Neuronal stem cell (in vitro differentiated cells): ENCODE data around the gene ATP11C.
"Not testable (repeated sequence)": the region's sequence is repeated elsewhere in the genome, so short reads cannot be mapped to it uniquely, and the experiment has no call there.

Experiments
- DNase-seq: peaks from one replicate; pipeline ENCODE4 v3.0.0-alpha.2; 2013; ENCODE audit warnings: low spot score
- H2AFZ ChIP-seq: one replicate; pipeline ENCODE4 v1.6.1; 2013; ENCODE audit warnings: mild to moderate bottlenecking, low read length, inconsistent platforms
- H2AK5ac ChIP-seq: 2 replicates; pipeline ENCODE4 v1.6.1; 2013; ENCODE audit warnings: low read depth, mild to moderate bottlenecking, inconsistent platforms, low read length, moderate library complexity, mixed read lengths
- H2BK120ac ChIP-seq: 2 replicates; pipeline ENCODE4 v1.6.1; 2013; ENCODE audit warnings: low read depth, mild to moderate bottlenecking, inconsistent platforms, low read length, moderate library complexity, mixed read lengths
- H2BK12ac ChIP-seq: one replicate; pipeline ENCODE4 v1.6.1; 2013; ENCODE audit warnings: low read length, inconsistent platforms
- H2BK15ac ChIP-seq: 2 replicates; pipeline ENCODE4 v1.6.1; 2013; ENCODE audit warnings: mild to moderate bottlenecking, low read length, inconsistent platforms, mixed read lengths
- H2BK5ac ChIP-seq: one replicate; pipeline ENCODE4 v1.6.1; 2013; ENCODE audit warnings: inconsistent platforms, mild to moderate bottlenecking, low read length, moderate library complexity
- H3K14ac ChIP-seq: one replicate; pipeline ENCODE4 v1.6.1; 2013; ENCODE audit warnings: low read length, inconsistent platforms
- H3K18ac ChIP-seq: 2 replicates; pipeline ENCODE4 v1.6.1; 2013; ENCODE audit warnings: low read length, inconsistent platforms
- H3K23ac ChIP-seq: 2 replicates; pipeline ENCODE4 v1.6.1; 2013; ENCODE audit warnings: low read depth, mild to moderate bottlenecking, mixed read lengths, low read length, inconsistent platforms; ENCODE audit not compliant: poor library complexity
- H3K27ac ChIP-seq: replicated peaks from 3 replicates; pipeline ENCODE4 v1.5.1; 2013; ENCODE audit warnings: low read length, inconsistent platforms
- H3K27me3 ChIP-seq, 3 experiments: 2 replicates each; pipeline ENCODE4 v1.6.1; 2013; ENCODE audit warnings: low read length in 3 of 3, mild to moderate bottlenecking in 2 of 3, inconsistent platforms in 1 of 3, low read depth in 1 of 3, mixed read lengths in 1 of 3, moderate library complexity in 1 of 3; ENCODE audit not compliant: control insufficient read depth in 3 of 3, insufficient read depth in 3 of 3
- H3K36me3 ChIP-seq, 2 donors: replicated peaks in 1 of 2; 2 replicates each; pipeline ENCODE4 v1.6.1; 2013; ENCODE audit warnings: low read length in 2 of 2; ENCODE audit not compliant: control insufficient read depth in 2 of 2, insufficient read depth in 2 of 2
- H3K4ac ChIP-seq: 2 replicates; pipeline ENCODE4 v1.6.1; 2013; ENCODE audit warnings: inconsistent platforms, mild to moderate bottlenecking, low read length, moderate library complexity
- H3K4me1 ChIP-seq, 2 donors: 1 replicate in 1 of 2; 2 replicates in 1 of 2; pipeline ENCODE4 v1.6.1; 2013; ENCODE audit warnings: low read length in 2 of 2, low read depth in 1 of 2; ENCODE audit not compliant: control insufficient read depth in 2 of 2, insufficient read depth in 1 of 2
- H3K4me2 ChIP-seq: one replicate; pipeline ENCODE4 v1.6.1; 2013; ENCODE audit warnings: mild to moderate bottlenecking, low read length, inconsistent platforms; ENCODE audit not compliant: insufficient read depth, poor library complexity, severe bottlenecking
- H3K4me3 ChIP-seq, 2 donors: 2 replicates each; pipeline ENCODE4 v1.5.1; 2013; ENCODE audit warnings: low read length in 2 of 2, mild to moderate bottlenecking in 2 of 2, inconsistent platforms in 1 of 2, moderate library complexity in 1 of 2
- H3K79me1 ChIP-seq: one replicate; pipeline ENCODE4 v1.6.1; 2013; ENCODE audit warnings: low read depth, mild to moderate bottlenecking, inconsistent platforms, low read length, moderate library complexity
- H3K9ac ChIP-seq: one replicate; pipeline ENCODE4 v1.6.1; 2013; ENCODE audit warnings: mild to moderate bottlenecking, low read depth, low read length, inconsistent platforms; ENCODE audit not compliant: poor library complexity
- H3K9me3 ChIP-seq, 2 donors: replicated peaks in 1 of 2; 2 replicates each; pipeline versions ENCODE3 to v1.6.1; 2013; ENCODE audit warnings: low read length in 2 of 2, mild to moderate bottlenecking in 2 of 2, inconsistent platforms in 1 of 2, low read depth in 1 of 2, mixed read lengths in 1 of 2, moderate library complexity in 1 of 2; ENCODE audit not compliant: control insufficient read depth in 2 of 2, insufficient read depth in 1 of 2
- H4K8ac ChIP-seq: one replicate; pipeline ENCODE4 v1.6.1; 2013; ENCODE audit warnings: low read depth, mild to moderate bottlenecking, inconsistent platforms, low read length, moderate library complexity
- H4K91ac ChIP-seq: one replicate; pipeline ENCODE4 v1.6.1; 2013; ENCODE audit warnings: low read length, low read depth, mild to moderate bottlenecking, inconsistent platforms; ENCODE audit not compliant: poor library complexity
- WGBS, 2 donors: extraction: QIAGEN DNeasy Blood & Tissue Kit; methylation state at CpG; one replicate each; pipeline ENCODE4 v1.1.7; 2013; ENCODE audit warnings: missing lambda C conversion rate in 2 of 2, mixed read lengths in 1 of 2; ENCODE audit not compliant: insufficient read length in 2 of 2, insufficient replicate concordance in 1 of 2; ENCODE audit errors: extremely low coverage in 2 of 2; 5-methylcytosine and 5-hydroxymethylcytosine counted together

The ATP11C gene

DNA sequence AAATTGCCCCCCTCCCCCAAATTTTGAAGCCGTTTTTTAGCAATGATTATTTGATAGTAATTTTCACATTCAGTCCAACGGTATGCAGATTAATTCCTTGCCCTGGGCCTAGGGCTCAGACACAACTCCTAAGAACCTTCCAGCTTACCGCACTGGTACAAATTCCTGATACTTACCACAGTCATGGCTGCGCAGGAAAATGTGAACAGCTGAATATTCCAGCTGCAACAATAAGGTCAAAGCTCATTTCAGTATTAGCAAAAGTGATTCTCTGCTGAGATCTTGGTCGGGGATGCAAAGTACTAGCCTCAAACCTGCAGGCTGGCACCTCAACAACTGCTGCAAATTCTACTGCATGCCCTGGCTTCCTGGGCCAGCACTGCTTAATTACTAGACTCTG, 3.0 kb downstream of the ATP11C start:
- H3K4ac ChIP-seq: no peak overlapping the region
- no peak overlapping the region for H2BK120ac ChIP-seq
- no peak overlapping the region for H2AK5ac ChIP-seq
- H2BK15ac ChIP-seq: no peak overlapping the region
- no peak for DNase-seq
- H3K36me3 ChIP-seq: no peaks in the 10 kb centered on the region
- H4K91ac ChIP-seq: no peak overlapping the region
- H3K23ac ChIP-seq: no peak overlapping the region
- H3K27me3 ChIP-seq: no peaks in the 10 kb centered on the region
- no peak overlapping the region for H3K9ac ChIP-seq
- H2AFZ ChIP-seq: no peak overlapping the region
- H3K4me3 ChIP-seq: no peak overlapping the region
- no peak overlapping the region for H2BK5ac ChIP-seq
- no peak overlapping the region for H4K8ac ChIP-seq
- no peak overlapping the region for H3K27ac ChIP-seq
- H2BK12ac ChIP-seq: no peak overlapping the region
- no CpG with 5 or more reads among the region's 5 CpGs for WGBS, 2 donors
- no peak overlapping the region for H3K18ac ChIP-seq
- H3K4me1 ChIP-seq: peaks cover 3 to 5% of the 10 kb centered on the region in 2 donors
- H3K9me3 ChIP-seq: no peaks in the 10 kb centered on the region
- H3K79me1 ChIP-seq: peaks cover 1% of the 10 kb centered on the region
- no peak overlapping the region for H3K4me2 ChIP-seq
- no peak overlapping the region for H3K14ac ChIP-seq

DNA sequence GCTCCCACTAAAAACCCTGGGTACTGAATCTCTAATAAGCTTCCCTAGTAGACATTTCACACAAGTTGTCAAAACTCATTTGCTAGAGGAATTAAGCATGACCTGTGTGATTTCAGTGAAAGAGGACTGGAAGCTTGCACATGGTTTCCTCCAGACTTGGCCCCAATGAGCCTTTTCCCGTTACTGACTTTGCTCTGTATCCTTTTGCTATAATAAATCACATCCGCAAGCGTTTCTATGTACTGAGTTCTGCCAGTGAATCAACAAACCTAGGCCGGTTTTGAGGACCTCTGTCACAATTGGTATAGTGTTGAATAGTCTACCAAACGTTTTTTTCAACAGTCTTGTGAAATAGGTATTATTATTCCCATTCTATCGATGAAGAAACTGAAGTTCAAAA, 8.2 kb downstream of the ATP11C start:
- H4K8ac ChIP-seq: no peak overlapping the region
- no peak overlapping the region for H2AFZ ChIP-seq
- H3K4me1 ChIP-seq: no peaks in the 10 kb centered on the region
- no peak overlapping the region for H3K9ac ChIP-seq
- H3K9me3 ChIP-seq: no peaks in the 10 kb centered on the region
- no peak overlapping the region for H3K23ac ChIP-seq
- H3K4me3 ChIP-seq: no peak overlapping the region
- no peak overlapping the region for H2BK5ac ChIP-seq
- no CpG with 5 or more reads among the region's 6 CpGs for WGBS, 2 donors
- no peaks in the 10 kb centered on the region for H3K79me1 ChIP-seq
- no peak overlapping the region for H4K91ac ChIP-seq
- no peak overlapping the region for H3K4ac ChIP-seq
- H2BK120ac ChIP-seq: no peak overlapping the region
- H3K4me2 ChIP-seq: no peak overlapping the region
- no peak for DNase-seq
- no peak overlapping the region for H3K14ac ChIP-seq
- H2BK15ac ChIP-seq: no peak overlapping the region
- no peaks in the 10 kb centered on the region for H3K27me3 ChIP-seq
- no peaks in the 10 kb centered on the region for H3K36me3 ChIP-seq
- no peak overlapping the region for H2AK5ac ChIP-seq
- H3K27ac ChIP-seq: no peak overlapping the region
- no peak overlapping the region for H3K18ac ChIP-seq
- H2BK12ac ChIP-seq: no peak overlapping the region

DNA sequence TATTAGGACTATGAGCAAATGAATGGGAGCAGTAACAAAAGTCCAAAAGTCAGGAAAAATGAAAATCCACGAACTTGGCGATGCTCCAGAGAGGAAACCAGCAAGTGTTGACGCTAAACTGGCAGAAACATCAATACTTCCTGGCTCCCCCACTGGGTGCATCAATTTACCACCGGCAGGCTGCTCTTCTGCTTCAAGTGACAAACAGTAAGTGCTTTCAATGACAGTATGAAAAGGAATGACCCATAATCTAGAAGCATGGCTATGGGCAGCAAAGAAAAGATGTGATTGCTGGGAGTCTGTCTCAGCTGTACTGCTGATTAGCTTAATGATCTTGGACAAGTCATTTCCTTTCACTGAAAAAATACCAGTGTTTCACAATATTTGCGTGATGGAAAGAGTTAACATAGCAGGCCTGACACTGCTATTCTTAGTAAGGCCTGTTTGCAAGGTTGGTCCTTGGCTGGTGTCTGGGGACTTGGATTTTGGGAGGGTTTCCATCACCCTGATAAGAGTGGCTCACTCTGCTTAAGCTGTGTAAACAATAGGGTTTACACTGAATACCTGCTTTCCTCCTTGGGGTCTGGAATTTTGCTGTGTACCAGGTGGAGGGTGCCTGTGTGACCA, 8.7 kb downstream of the ATP11C start:
- H2AFZ ChIP-seq: no peak overlapping the region
- H3K27me3 ChIP-seq: no peaks in the 10 kb centered on the region
- H3K27ac ChIP-seq: no peak overlapping the region
- no peak overlapping the region for H3K4me3 ChIP-seq
- H3K4me2 ChIP-seq: no peak overlapping the region
- no peak overlapping the region for H2BK120ac ChIP-seq
- no CpG with 5 or more reads among the region's 5 CpGs for WGBS, 2 donors
- H3K79me1 ChIP-seq: no peaks in the 10 kb centered on the region
- H3K36me3 ChIP-seq: no peaks in the 10 kb centered on the region
- no peak overlapping the region for H2BK5ac ChIP-seq
- no peak overlapping the region for H3K18ac ChIP-seq
- no peak overlapping the region for H3K4ac ChIP-seq
- no peak overlapping the region for H3K23ac ChIP-seq
- H3K9ac ChIP-seq: no peak overlapping the region
- no peak overlapping the region for H2BK12ac ChIP-seq
- H4K8ac ChIP-seq: no peak overlapping the region
- H3K4me1 ChIP-seq: no peaks in the 10 kb centered on the region
- no peak overlapping the region for H2AK5ac ChIP-seq
- DNase-seq: no peak
- H3K9me3 ChIP-seq: no peaks in the 10 kb centered on the region
- no peak overlapping the region for H4K91ac ChIP-seq
- H2BK15ac ChIP-seq: no peak overlapping the region
- H3K14ac ChIP-seq: no peak overlapping the region

DNA sequence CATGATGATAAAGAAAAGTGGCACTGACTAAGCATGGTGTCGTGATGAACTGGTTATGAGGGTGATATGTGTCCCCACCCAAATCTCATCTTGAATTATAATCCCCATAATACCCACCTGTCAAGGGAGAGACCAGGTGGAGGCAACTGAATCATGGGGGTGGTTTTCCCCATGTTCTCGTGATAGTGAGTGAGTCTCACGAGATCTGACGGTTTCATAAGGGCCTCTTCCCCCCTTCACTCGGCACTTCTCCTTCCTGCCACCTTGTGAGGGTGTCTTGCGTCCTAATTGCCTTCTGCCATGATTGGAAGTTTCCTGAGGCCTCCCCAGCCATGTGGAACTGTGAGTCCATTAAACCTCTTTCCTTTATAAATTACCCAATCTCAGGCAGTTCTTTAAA, 11.7 kb downstream of the ATP11C start:
- DNase-seq, H2AFZ ChIP-seq, H3K4ac ChIP-seq, H2AK5ac ChIP-seq, H3K27me3 ChIP-seq, H3K4me1 ChIP-seq, H2BK5ac ChIP-seq, H3K18ac ChIP-seq, H3K4me2 ChIP-seq, H3K9me3 ChIP-seq, H4K8ac ChIP-seq, H3K27ac ChIP-seq, H3K23ac ChIP-seq, H3K4me3 ChIP-seq, H2BK15ac ChIP-seq, H3K9ac ChIP-seq, H3K14ac ChIP-seq, H4K91ac ChIP-seq, H2BK120ac ChIP-seq, H2BK12ac ChIP-seq, H3K79me1 ChIP-seq, H3K36me3 ChIP-seq: not testable (repeated sequence)
- no CpG with 5 or more reads among the region's 6 CpGs for WGBS, 2 donors
